DOHH2 (cell line): ENCODE results near the gene DLX4.

Source experiments
- CTCF ChIP-seq: fragments of 200-600 bp; sonication (generic); IDR thresholded peaks from one replicate; pipeline ENCODE4 v1.5.1; 2014; ENCODE audit warnings: antibody characterized with exemption, mild to moderate bottlenecking, low read depth, low read length; ENCODE audit not compliant: poor library complexity, severe bottlenecking
- EZH2phosphoT487 ChIP-seq: fragments of 200-600 bp; sonication (generic); IDR thresholded peaks from 2 replicates; pipeline ENCODE4 v1.6.1; 2017; ENCODE audit warnings: borderline replicate concordance, mild to moderate bottlenecking, antibody characterized with exemption, low read length, moderate library complexity, mixed read lengths

DNA sequence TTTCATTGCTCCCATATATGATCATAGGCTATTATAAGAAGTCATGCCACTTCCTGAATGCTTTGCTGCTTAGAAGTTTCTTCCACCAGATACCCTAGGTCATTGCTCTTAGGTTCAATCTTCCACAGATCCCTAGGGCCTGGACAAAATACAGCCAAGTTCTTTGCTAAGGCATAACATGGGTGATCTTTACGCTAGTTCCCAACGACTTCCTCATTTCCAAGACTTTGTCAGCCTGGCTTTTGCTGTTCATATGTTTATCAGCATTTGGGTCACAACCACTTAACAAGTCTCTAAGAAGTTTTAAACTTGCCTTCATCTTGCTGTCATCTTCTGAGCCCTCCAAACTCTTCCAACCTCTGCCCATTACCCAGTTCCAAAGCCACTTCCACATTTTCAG, 46.2 kb downstream of the DLX4 start:
- no peak for TF ChIP-seq CTCF
- TF ChIP-seq EZH2phosphoT487: no peak
